HepG2 (cell line): Measurements from ENCODE around the gene VAT1L. TPM values are rescaled to one million over a fixed set of nuclear protein-coding genes. Genes with fewer than 3 reads are reported as not detected.

Experiments used
- ATAC-seq: fragments of 200-7000 bp; cut with Tn5 transposase; 3 replicates; pipeline ENCODE4 v1.9.1; 2020; ENCODE audit warnings: mild to moderate bottlenecking, moderate library complexity
- BruUV-seq: library from RNA; stranded (reverse); fragments of 400-500 nt; replicated peaks from 2 replicates; lab custom pipeline; 2021; lab: Mats Ljungman, UMichigan
- CTCF ChIA-PET: fragments of 300-600 bp; formaldehyde crosslinking; extraction: SDS; loops from one replicate; lab custom pipeline; 2021; ENCODE audit warnings: low total read pairs, inconsistent platforms, low intra/inter-chr PET ratio; lab: Yijun Ruan, JAX
- POLR2A ChIA-PET: fragments of 350-600 bp; sonication (Branson Sonifier 250); formaldehyde crosslinking; loops from one replicate; lab custom pipeline; 2020; ENCODE audit warnings: antibody characterized with exemption, inconsistent platforms; lab: Yijun Ruan, JAX
- DNase-seq: peaks from one replicate; pipeline ENCODE4 v3.0.0-alpha.2; 2015; ENCODE audit warnings: low spot score
- FAIRE-seq: peaks from 3 replicates; lab custom pipeline; 2011; peaks lifted over from hg19 to GRCh38; lab: Jason Lieb, UNC
- H2AFZ ChIP-seq: one replicate; pipeline ENCODE4 v1.6.1; 2011; ENCODE audit warnings: low read length, inconsistent platforms
- H3K27ac ChIP-seq: fragments of 300-600 bp; 3 replicates; pipeline ENCODE4 v1.8.0; 2011; ENCODE audit warnings: mixed run types, mild to moderate bottlenecking, mixed read lengths, low read length, inconsistent platforms; ENCODE audit not compliant: insufficient read depth; ENCODE audit errors: extremely low read length
- H3K27me3 ChIP-seq, 2 experiments: fragments of 200-600 bp in 1 of 2; 2 replicates in 1 of 2; 3 replicates in 1 of 2; pipeline versions ENCODE4 v1.6.0 to v1.8.0; 2011; ENCODE audit warnings: low read length in 2 of 2, mild to moderate bottlenecking in 2 of 2, moderate library complexity in 2 of 2, inconsistent platforms in 1 of 2; ENCODE audit not compliant: insufficient read depth in 2 of 2, control insufficient read depth in 1 of 2
- H3K36me3 ChIP-seq, 2 experiments: fragments of 200-600 bp in 1 of 2; replicated peaks in 1 of 2; 2 replicates in 1 of 2; 3 replicates in 1 of 2; pipeline versions ENCODE4 v1.5.1 to v1.8.0; 2011; ENCODE audit warnings: low read length in 2 of 2, inconsistent platforms in 1 of 2; ENCODE audit not compliant: insufficient read depth in 2 of 2, control insufficient read depth in 1 of 2
- H3K4me1 ChIP-seq: 2 replicates; pipeline ENCODE4 v1.5.1; 2012; ENCODE audit warnings: low read length, inconsistent platforms; ENCODE audit not compliant: insufficient read depth
- H3K4me2 ChIP-seq: 2 replicates; pipeline ENCODE4 v1.6.0; 2011; ENCODE audit warnings: low read depth, low read length, inconsistent platforms
- H3K4me3 ChIP-seq, 3 experiments: fragments of 200-600 bp in 1 of 3; sonication (generic), shearing (Covaris generic) in 1 of 3; replicated peaks in 1 of 3; 2 replicates each; pipeline ENCODE4 v1.5.1; 2011 to 2016; ENCODE audit warnings: low read length in 3 of 3, inconsistent platforms in 2 of 3, low read depth in 2 of 3, mild to moderate bottlenecking in 2 of 3, control low read depth in 1 of 3, mixed read lengths in 1 of 3; ENCODE audit not compliant: insufficient read depth in 1 of 3
- H3K79me2 ChIP-seq: one replicate; pipeline ENCODE4 v1.6.1; 2011; ENCODE audit warnings: low read length, inconsistent platforms; ENCODE audit not compliant: insufficient read depth
- H3K9ac ChIP-seq: 2 replicates; pipeline ENCODE4 v1.6.0; 2011; ENCODE audit warnings: mild to moderate bottlenecking, low read depth, low read length, inconsistent platforms; ENCODE audit not compliant: insufficient read depth
- H3K9me3 ChIP-seq: 2 replicates; pipeline ENCODE4 v1.5.1; 2012; ENCODE audit warnings: mild to moderate bottlenecking, low read length
- H4K20me1 ChIP-seq: 2 replicates; pipeline ENCODE4 v1.6.0; 2011; ENCODE audit warnings: inconsistent platforms, mild to moderate bottlenecking, low read length, moderate library complexity; ENCODE audit not compliant: insufficient read depth
- HINFP ChIP-seq: sonication (generic); formaldehyde crosslinking; IDR thresholded peaks from 2 replicates; pipeline ENCODE4 v1.4.0; 2020; ENCODE audit warnings: low read depth, mild to moderate bottlenecking, missing genetic modification reagents
- KAT8 ChIP-seq: IDR thresholded peaks from 2 replicates; pipeline ENCODE4 v1.6.1; 2016; ENCODE audit warnings: missing genetic modification reagents, missing compliant biosample characterization
- NFAT5 ChIP-seq: sonication (generic); formaldehyde crosslinking; IDR thresholded peaks from 2 replicates; pipeline ENCODE4 v1.4.0; 2020; ENCODE audit warnings: missing genetic modification reagents
- RCOR2 ChIP-seq: IDR thresholded peaks from 2 replicates; pipeline ENCODE4 v1.6.1; 2016; ENCODE audit warnings: missing biosample characterization, missing genetic modification reagents
- SETDB1 ChIP-seq: sonication (generic); formaldehyde crosslinking; IDR thresholded peaks from 2 replicates; pipeline ENCODE4 v1.5.1; 2020; ENCODE audit warnings: missing genetic modification reagents, mild to moderate bottlenecking, borderline replicate concordance
- SSRP1 ChIP-seq: IDR thresholded peaks from 2 replicates; pipeline ENCODE4 v1.6.1; 2016; ENCODE audit warnings: control low read depth
- ZNF530 ChIP-seq: sonication (generic); formaldehyde crosslinking; IDR thresholded peaks from 2 replicates; pipeline ENCODE4 v1.5.0; 2020; ENCODE audit warnings: low read depth, mild to moderate bottlenecking, missing genetic modification reagents
- ZSCAN20 ChIP-seq: sonication (generic); formaldehyde crosslinking; IDR thresholded peaks from 2 replicates; pipeline ENCODE4 v1.4.0; 2020; ENCODE audit warnings: missing genetic modification reagents, mild to moderate bottlenecking, borderline replicate concordance
- WGBS: methylation state at CpG from one replicate; pipeline ENCODE4 v1.1.6; 2017; ENCODE audit warnings: low lambda C conversion rate; 5-methylcytosine and 5-hydroxymethylcytosine counted together
- in situ Hi-C: cut with HindIII; loops from 2 replicates; pipeline ENCODE4 v1.10.0; 2017; ENCODE audit warnings: low pct_unique_long_range_greater_than_20kb; ENCODE audit not compliant: extremely low pct_ligation_motif_present
- intact Hi-C: fragments of 100-400 bp; cut with micrococcal nuclease; formaldehyde crosslinking; loops from one replicate; pipeline ENCODE4 v1.10.0; 2022; ENCODE audit not compliant: unreplicated experiment
- polyA plus RNA-seq, 8 experiments: library from polyadenylated mRNA; depleted of rRNA in 3 of 8; stranded (reverse) in 7 of 8; unstranded in 1 of 8; fragments of >200 nt; fragmentation: Illumina TruSeq in 4 of 8; extraction: Trizol in 4 of 8; gene quantifications; 2 replicates each; pipeline versions ENCODE4 v1.2.1 to v1.2.3, GENCODE V29; 2011 to 2016; ENCODE audit warnings: low read depth in 4 of 8, missing spikeins in 1 of 8, mixed read lengths in 1 of 8; ENCODE audit not compliant: insufficient read depth in 1 of 8
- total RNA-seq, 5 experiments: library from RNA; depleted of rRNA; stranded (reverse); fragments of >200 nt; fragmentation: Illumina TruSeq; extraction: Trizol; gene quantifications; 2 replicates each; pipeline ENCODE4 v1.2.3, GENCODE V29; 2016; ENCODE audit warnings: low read depth in 1 of 5
- TF ChIP-seq, protein P1 (sequence below): fragments of 450-650 bp; IDR thresholded peaks from 2 replicates; pipeline ENCODE4 v1.6.1; 2017

VAT1L gene
- total and polyA plus RNA-seq, 2 of the 13 experiments (the other 11 are each of a cell fraction or from before 2014, with no cell fraction given), result not detected

DNA sequence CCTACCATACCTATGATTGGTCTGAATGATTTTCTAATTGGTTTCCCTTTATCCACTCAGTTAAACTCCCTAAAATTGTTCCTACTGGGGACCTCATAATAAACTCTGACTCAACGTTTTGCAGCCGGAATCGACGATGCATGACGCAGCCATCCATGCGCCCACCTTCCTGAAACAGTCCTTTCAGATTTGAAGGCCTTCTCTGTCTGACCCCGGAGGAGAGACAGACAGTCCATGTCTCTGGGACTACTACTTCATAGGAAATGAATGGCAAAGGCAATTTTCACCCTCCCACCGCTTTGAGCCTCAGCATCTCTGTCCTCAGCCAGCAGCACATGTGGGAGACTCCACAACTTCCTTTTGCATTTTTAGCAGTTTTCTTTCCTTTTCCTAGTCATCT lies 13.5 kb downstream of the VAT1L start (continued):
- TF ChIP-seq KAT8 (CRISPR knock-in tag), result no peak
- no peak for TF ChIP-seq SETDB1
- TF ChIP-seq SSRP1 (CRISPR knock-in tag), result no peak

DNA sequence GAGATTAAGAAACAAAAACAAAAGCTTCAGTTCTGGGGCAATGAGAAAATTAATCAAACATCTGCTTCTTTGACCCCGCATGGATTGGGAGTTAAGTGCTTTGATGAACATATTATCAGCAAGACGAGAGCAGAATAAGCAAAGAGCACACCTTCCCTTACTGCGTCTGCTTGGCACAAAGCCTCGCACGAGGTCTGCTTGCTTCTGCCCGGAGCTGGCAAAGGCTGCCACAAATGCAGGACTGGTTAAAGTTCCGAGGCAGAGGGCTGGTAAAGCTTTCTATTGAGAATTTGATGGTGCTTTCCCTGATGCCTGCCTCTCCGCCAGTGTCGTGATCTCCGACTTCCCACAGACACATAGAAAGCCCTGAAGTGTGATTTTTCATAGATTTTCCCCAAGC lies 17.0 kb downstream of the VAT1L start:
- CTCF ChIA-PET, result no interaction called here
- intact Hi-C loops (no loop called here), in situ Hi-C loops (loop anchor here (25.0 kb wide), 1 partner anchor 107 kb away; no protein-coding TSS in a partner anchor)
- Histone ChIP-seq H3K4me2 (no peak overlapping the region), H3K9me3 (no peaks in the 10 kb centered on the region), H3K27ac (no peak overlapping the region), H3K79me2 (no peaks in the 10 kb centered on the region), H2AFZ (no peak overlapping the region), H3K27me3 (peaks cover 0 to 12% of the 10 kb centered on the region in 2 experiments; a peak in 1 of 5 replicates), H3K4me3 (no peak overlapping the region)
- POLR2A ChIA-PET, result no interaction called here
- ATAC-seq (no peak), DNase-seq (no peak)
- 43% methylated on average over 10 of the region's 10 CpGs for WGBS
- TF ChIP-seq NFAT5 (no peak), ZSCAN20 (CRISPR knock-in tag) (no peak), HINFP (CRISPR knock-in tag) (no peak), RCOR2 (CRISPR knock-in tag) (no peak), ZNF530 (CRISPR knock-in tag) (no peak)
- TF ChIP-seq, protein P1, sequence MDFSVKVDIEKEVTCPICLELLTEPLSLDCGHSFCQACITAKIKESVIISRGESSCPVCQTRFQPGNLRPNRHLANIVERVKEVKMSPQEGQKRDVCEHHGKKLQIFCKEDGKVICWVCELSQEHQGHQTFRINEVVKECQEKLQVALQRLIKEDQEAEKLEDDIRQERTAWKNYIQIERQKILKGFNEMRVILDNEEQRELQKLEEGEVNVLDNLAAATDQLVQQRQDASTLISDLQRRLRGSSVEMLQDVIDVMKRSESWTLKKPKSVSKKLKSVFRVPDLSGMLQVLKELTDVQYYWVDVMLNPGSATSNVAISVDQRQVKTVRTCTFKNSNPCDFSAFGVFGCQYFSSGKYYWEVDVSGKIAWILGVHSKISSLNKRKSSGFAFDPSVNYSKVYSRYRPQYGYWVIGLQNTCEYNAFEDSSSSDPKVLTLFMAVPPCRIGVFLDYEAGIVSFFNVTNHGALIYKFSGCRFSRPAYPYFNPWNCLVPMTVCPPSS, result no peak
- TF ChIP-seq, all 625 proteins: peak for 0
- Histone ChIP-seq H3K9ac (no peak overlapping the region), H4K20me1 (no peaks in the 10 kb centered on the region), H3K4me1 (no peaks in the 10 kb centered on the region), H3K36me3 (no peaks in the 10 kb centered on the region)
- no TSS peak for BruUV-seq
- FAIRE-seq, result no peak
